ENCODE measurements around the gene CELA3A.

Gene CELA3A

GRCh38 chr1:22050330-22050729 is 48.9 kb downstream of the CELA3A start:
- no peak for DNase-seq (ENCODE audit: low read depth)

- no peak for DNase-seq (ENCODE audit: low read depth)
Observed at GRCh38 chr1:22051607-22052114, 50.2 kb downstream of the CELA3A start.

- DNase-seq (ENCODE audit: low read depth): peak; percentile 69
Observed at GRCh38 chr1:22052115-22053016, 50.9 kb downstream of the CELA3A start, which contains the start of gene CDC42. TSS of gene CDC42 (plus strand) at chr1:22052709. CDS start at chr1:22078479, 25,770 bp downstream.

DNA sequence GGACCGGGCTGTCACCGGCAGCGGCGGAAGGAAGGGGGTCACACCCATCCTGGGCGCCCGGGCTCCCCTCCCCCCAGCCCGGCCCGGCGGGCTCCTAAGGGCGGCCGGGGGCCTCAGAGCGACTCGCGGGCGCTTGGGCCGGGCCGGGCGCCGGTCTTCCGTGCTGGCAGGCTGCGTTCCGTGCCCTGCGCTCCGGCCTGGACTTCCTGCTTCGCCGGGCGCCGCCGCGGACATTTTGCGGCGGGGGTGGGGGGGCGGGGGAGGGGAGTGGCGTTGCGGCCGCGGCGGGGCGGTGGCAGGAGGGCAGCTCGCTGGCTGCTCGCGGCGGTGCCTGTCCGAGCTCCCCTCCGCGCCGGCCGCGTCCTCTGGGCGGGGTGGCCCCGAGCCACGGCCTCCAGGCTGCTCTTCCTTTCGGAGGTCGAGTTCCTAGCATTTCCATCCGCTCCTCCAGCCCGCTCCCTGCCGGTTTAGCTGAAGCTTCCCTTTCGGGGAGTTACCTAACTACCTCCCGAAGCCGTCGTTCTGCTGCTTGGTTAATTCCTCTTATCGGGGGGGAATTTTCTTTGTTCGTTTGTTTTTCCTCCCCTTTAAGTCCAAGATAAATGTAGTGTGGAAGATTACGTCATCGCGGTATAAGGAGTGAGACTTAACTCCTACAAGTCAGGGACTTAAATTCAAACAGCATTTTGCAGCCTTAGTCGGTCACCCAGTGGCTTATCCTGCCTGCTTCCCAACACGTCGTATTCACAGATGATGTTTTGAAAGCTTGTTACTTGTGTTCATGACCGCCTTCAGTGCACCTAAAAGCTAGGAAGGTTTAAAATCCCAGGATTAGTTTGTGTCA is 51.8 kb downstream of the CELA3A start:
- DNase-seq (ENCODE audit: low read depth): no peak

- DNase-seq (ENCODE audit: low read depth): no peak
Observed at GRCh38 chr1:22053861-22054770, 52.7 kb downstream of the CELA3A start.

DNA sequence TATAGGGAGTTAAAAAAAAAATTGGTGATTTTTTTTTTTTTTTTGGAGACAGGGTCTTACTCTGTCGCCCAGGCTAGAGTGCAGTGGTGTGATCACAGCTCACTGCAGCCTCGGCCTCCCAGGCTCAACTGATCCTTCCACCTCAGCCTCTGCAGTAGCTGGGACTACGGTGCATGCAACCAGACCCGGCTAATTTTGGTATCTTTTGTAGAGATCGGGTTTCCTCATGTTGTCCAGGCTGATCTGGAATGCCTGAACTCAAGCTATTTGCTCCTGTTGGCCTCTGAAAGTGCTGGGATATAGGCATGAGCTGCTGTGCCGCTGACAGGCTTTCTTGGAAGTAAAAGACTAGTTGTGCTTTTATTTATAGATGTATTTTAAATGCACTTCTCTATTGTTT is 54.0 kb downstream of the CELA3A start:
- DNase-seq (ENCODE audit: low read depth): no peak

- DNase-seq (ENCODE audit: low read depth): no peak
Observed at GRCh38 chr1:22056043-22056442, 54.6 kb downstream of the CELA3A start.

DNA sequence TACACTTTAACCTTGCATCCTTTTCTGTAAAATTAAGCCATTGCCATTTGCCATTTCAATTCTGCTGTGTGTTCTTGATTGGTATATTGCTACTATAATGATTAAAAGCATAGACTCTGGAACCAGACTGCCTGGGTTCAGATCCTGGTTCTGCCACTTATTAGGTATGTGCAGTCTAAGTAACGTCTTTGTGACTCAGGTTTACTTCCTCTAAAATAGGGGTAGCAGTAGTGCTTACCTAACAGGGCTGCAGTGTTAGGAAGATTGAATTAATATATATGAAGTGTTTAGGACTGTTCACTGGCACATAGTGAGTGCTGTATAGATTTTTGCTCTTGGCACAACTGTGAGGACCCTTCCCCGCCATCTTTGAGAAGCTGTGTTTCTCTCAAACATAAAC is 55.5 kb downstream of the CELA3A start:
- DNase-seq (ENCODE audit: low read depth): no peak

- DNase-seq (ENCODE audit: low read depth): no peak
Observed at GRCh38 chr1:22057861-22058260, 56.4 kb downstream of the CELA3A start.
